ENCODE data around the gene FAM53A.
"Not testable (repeated sequence)": the region's sequence is repeated elsewhere in the genome, so short reads cannot be mapped to it uniquely, and the experiment has no call there.

FAM53A gene

GRCh38 chr4:1609901-1610790 is 74.0 kb downstream of the FAM53A start:
- Mint-ChIP-seq H3K27ac (no peak overlapping the region), H3K27me3 (ENCODE audit: low read depth) (peaks cover 23% of the 10 kb centered on the region), H3K4me1 (no peaks in the 10 kb centered on the region), H3K9me3 (peaks cover 4% of the 10 kb centered on the region), H3K36me3 (ENCODE audit: low read depth) (no peaks in the 10 kb centered on the region), H3K4me3 (no peak overlapping the region)
- TF ChIP-seq CTCF (IDR thresholded peaks at IDR 0.05; ENCODE audit: unreplicated experiment in 3 of 3) = no peak

- Mint-ChIP-seq H3K9me3 (no peaks in the 10 kb centered on the region), H3K27me3 (ENCODE audit: low read depth) (peaks cover 21% of the 10 kb centered on the region), H3K36me3 (ENCODE audit: low read depth) (no peaks in the 10 kb centered on the region), H3K27ac (no peak overlapping the region), H3K4me1 (no peaks in the 10 kb centered on the region), H3K4me3 (no peak overlapping the region)
- TF ChIP-seq CTCF (IDR thresholded peaks at IDR 0.05; ENCODE audit: unreplicated experiment in 3 of 3) = no peak
Observed at GRCh38 chr4:1608821-1609500, 75.2 kb downstream of the FAM53A start.

GRCh38 chr4:1608196-1608820 is 75.8 kb downstream of the FAM53A start:
- Mint-ChIP-seq H3K27ac (no peak overlapping the region), H3K36me3 (ENCODE audit: low read depth) (no peaks in the 10 kb centered on the region), H3K9me3 (no peaks in the 10 kb centered on the region)

GRCh38 chr4:1607436-1608195 is 76.5 kb downstream of the FAM53A start:
- H3K27me3 Mint-ChIP-seq (ENCODE audit: low read depth) = peaks cover 24% of the 10 kb centered on the region
- not testable (repeated sequence) for H3K27ac Mint-ChIP-seq; H3K4me3 Mint-ChIP-seq; H3K9me3 Mint-ChIP-seq; H3K4me1 Mint-ChIP-seq; H3K36me3 Mint-ChIP-seq (ENCODE audit: low read depth)

More at GRCh38 chr4:1608196-1608820, 75.8 kb downstream of the FAM53A start:
- peaks cover 21% of the 10 kb centered on the region for H3K27me3 Mint-ChIP-seq (ENCODE audit: low read depth)
- no peak overlapping the region for H3K4me3 Mint-ChIP-seq
- TF ChIP-seq CTCF (IDR thresholded peaks at IDR 0.05; ENCODE audit: unreplicated experiment in 3 of 3) = no peak
- no peaks in the 10 kb centered on the region for H3K4me1 Mint-ChIP-seq

DNA sequence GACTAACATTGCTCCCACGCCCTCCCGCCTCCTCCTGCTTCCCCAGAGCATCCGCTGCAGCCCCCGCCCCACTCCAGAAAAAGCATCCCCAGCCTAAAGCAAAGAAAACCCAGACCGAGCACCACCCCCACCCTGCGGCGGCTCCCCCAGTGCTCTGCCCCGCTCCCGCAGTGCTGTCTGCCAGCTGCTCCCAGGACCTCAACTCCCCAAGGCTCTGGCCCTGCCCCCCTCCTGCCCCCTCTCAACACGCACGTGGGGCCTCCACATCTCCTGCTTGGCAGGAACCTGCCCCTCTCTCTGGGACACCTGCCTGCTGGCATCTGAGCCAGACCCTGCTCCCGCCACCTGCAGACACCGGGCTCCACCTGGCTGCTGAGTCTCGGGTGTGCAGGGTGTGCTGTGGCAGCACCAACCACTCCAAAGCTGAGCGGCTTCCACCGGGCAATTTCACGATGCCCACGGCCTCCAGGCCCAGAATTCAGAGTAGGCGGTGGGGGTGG is 79.4 kb downstream of the FAM53A start:
- peaks cover 28% of the 10 kb centered on the region for H3K27me3 Mint-ChIP-seq (ENCODE audit: low read depth)
- peak in 1 of 3 experiments; percentile 11 for TF ChIP-seq CTCF (IDR thresholded peaks at IDR 0.05; ENCODE audit: unreplicated experiment in 3 of 3)
- no peaks in the 10 kb centered on the region for H3K36me3 Mint-ChIP-seq (ENCODE audit: low read depth)
- H3K4me1 Mint-ChIP-seq = peaks cover 9% of the 10 kb centered on the region
- H3K9me3 Mint-ChIP-seq = no peaks in the 10 kb centered on the region
- H3K4me3 Mint-ChIP-seq = no peak overlapping the region
- no peak overlapping the region for H3K27ac Mint-ChIP-seq
